HAP-1 (cell line): Measurements from ENCODE around the gene UBE4A.

Source experiments
- DNase-seq, 2 experiments: peaks; one replicate each; pipeline ENCODE4 v3.0.0-alpha.2; 2016 to 2020; ENCODE audit warnings: low spot score in 2 of 2
- H3K27me3 ChIP-seq: fragments of 250-450 bp; sonication (Bioruptor Pico); 2 replicates; pipeline ENCODE4 v1.5.1; 2020; ENCODE audit warnings: low read depth, mild to moderate bottlenecking, moderate library complexity
- H3K36me3 ChIP-seq: fragments of 250-450 bp; sonication (Bioruptor Pico); replicated peaks from 2 replicates; pipeline ENCODE4 v1.5.1; 2020; ENCODE audit warnings: mild to moderate bottlenecking
- H3K4me1 ChIP-seq: fragments of 250-450 bp; sonication (Bioruptor Pico); 2 replicates; pipeline ENCODE4 v1.5.1; 2020; ENCODE audit warnings: mild to moderate bottlenecking
- H3K4me3 ChIP-seq: fragments of 250-450 bp; sonication (Bioruptor Pico); 2 replicates; pipeline ENCODE4 v1.5.1; 2020; ENCODE audit warnings: mild to moderate bottlenecking, moderate library complexity
- H3K9me3 ChIP-seq: fragments of 250-450 bp; sonication (Bioruptor Pico); 2 replicates; pipeline ENCODE4 v1.5.1; 2020; ENCODE audit warnings: mild to moderate bottlenecking, moderate library complexity
- in situ Hi-C: fragments of 300-500 bp; cut with MboI; formaldehyde crosslinking; loops from 3 replicates; pipeline ENCODE4 v1.14.3; 2020; ENCODE audit warnings: low sequenced_read_pairs, inconsistent platforms, mixed read lengths

The UBE4A gene

GRCh38 chr11:118418766-118419165 lies 59.4 kb downstream of the UBE4A start:
- DNase-seq = no peak
- peaks cover 13% of the 10 kb centered on the region for H3K4me1 ChIP-seq
- no peak overlapping the region for H3K4me3 ChIP-seq
- in situ Hi-C loops = no loop called here
- no peaks in the 10 kb centered on the region; the same call in 1 of the 2 replicates for H3K9me3 ChIP-seq
- H3K27me3 ChIP-seq = no peaks in the 10 kb centered on the region
- H3K36me3 ChIP-seq = 0 out of 2 replicates have a peak, but pooled peaks cover 4% of the 10 kb centered on the region

GRCh38 chr11:118427707-118428106 lies 68.3 kb downstream of the UBE4A start:
- in situ Hi-C loops = no loop called here
- peaks cover 4% of the 10 kb centered on the region; the same call in 1 of the 2 replicates for H3K4me1 ChIP-seq

DNA sequence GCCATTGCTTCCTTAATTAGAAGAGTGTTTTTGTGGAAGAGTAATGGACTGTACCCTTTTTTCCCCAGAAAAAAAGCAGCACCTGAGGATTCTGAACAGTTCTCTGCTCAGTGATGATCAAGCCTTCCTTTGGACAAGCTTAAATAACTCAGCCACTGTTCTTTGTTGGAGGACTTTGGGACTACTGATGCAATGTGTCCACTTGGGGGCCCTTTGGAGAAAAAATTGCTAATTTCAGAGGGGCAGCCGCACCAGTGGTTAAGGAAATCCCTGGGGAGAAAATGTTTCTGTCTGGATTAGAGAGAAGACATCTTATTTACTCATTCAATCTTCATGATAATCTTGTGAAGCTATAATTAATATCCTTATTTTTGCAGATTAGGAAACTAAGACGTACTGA lies 71.6 kb downstream of the UBE4A start:
- in situ Hi-C loops = no loop called here
- no peaks in the 10 kb centered on the region for H3K9me3 ChIP-seq
- no peaks in the 10 kb centered on the region for H3K36me3 ChIP-seq
- no peak for DNase-seq
- H3K27me3 ChIP-seq = no peaks in the 10 kb centered on the region
- peaks cover 15% of the 10 kb centered on the region for H3K4me1 ChIP-seq
- H3K4me3 ChIP-seq = no peak overlapping the region

More at GRCh38 chr11:118427707-118428106, 68.3 kb downstream of the UBE4A start:
- DNase-seq = no peak
- Histone ChIP-seq H3K9me3 (no peaks in the 10 kb centered on the region), H3K36me3 (no peaks in the 10 kb centered on the region), H3K4me3 (no peak overlapping the region), H3K27me3 (no peaks in the 10 kb centered on the region)

DNA sequence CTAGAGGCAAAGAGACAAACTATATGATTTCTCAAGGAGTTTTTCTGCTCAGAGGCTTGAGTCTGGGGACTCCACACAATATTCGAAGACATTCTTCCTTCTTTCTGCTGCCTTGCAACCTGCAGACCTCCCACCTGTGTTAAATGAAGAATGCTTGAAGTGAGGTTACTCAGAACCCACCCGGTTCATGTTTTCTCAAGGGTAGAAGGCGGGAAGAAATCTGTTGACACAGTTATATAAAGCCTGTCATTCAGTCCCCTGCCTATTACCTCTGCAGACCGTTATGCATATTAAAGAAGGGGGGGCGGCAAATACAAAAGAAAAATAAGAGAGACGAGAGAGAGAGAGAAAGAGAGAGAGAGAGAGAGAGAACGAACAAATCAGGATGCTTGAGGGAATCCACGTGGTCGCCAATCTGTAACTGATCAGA lies 74.7 kb downstream of the UBE4A start:
- in situ Hi-C loops = no loop called here
- DNase-seq = peak; percentile 76 to 87
- peaks cover 19% of the 10 kb centered on the region for H3K4me1 ChIP-seq
- peak overlapping the region; percentile 80 for H3K4me3 ChIP-seq
- no peaks in the 10 kb centered on the region for H3K36me3 ChIP-seq
- no peaks in the 10 kb centered on the region for H3K9me3 ChIP-seq
- H3K27me3 ChIP-seq = no peaks in the 10 kb centered on the region

DNA sequence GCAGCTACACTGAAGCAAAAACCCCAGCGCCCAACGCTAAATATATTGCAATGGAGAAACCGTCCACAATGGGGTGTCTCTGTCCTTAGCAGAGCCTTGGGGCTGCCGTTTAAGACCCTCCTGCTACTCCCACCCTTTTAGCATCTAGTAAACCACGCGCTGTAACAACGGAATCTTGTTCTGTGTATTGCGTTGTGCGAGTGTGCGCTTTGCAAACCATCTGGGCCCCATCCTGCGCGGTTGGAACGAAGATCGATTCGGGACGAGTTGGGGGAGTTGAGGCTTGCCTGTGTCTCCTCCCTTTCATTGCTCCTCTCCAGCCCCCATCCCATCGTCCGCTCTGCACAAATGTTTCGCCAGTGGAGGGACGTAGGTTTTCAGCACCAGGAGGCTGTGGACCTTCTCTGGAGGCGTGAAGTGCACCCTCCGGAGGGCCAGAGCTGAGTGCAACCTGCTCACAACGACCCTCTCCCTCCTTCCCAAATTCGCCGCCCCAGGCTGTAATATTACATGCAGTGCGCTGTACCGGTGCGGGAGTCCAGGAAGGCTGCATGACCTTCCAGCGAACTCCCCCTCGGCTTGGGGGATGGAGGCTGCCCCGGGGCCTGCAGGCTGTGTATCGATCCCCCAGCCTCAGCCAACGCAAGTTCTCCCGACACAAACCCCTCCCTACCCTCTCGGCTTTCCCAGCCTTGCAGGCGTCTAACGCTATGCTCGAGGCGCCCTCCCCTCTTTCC lies 75.3 kb downstream of the UBE4A start:
- peak overlapping the region; percentile 80 for H3K4me3 ChIP-seq
- in situ Hi-C loops = no loop called here
- DNase-seq = peak in 1 of 2 experiments; percentile 31
- no peaks in the 10 kb centered on the region for H3K27me3 ChIP-seq
- peaks cover 5% of the 10 kb centered on the region for H3K36me3 ChIP-seq
- peaks cover 24% of the 10 kb centered on the region for H3K4me1 ChIP-seq
- no peaks in the 10 kb centered on the region for H3K9me3 ChIP-seq

DNA sequence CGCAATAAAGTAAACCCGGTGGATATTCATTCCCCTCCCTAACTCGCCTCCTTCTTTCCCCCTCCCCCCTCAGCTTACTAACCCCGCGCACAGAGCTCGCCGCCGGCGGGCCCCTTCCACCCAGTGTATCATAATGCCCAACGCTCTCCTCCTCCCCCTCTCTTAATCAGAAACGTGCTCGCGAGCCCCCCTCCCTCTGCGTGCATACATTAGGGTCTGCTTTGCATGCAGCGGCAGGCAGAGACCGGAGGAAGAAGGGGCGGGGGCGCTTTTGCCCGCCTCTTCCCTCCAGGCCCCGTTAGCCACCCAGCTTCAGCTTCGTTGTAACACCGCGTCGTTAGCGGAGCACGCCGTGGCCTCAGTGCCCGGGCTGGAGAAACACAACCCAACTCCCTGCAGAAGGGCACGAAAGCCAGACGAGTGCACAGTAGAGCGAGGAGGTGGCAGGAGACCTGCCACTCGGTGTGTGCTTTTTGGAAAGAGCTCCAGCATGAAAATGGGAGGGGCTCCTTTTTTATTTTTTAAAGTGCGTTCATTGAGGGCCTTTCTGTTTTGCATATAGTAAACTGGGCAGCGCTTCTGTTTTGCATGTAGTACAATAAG lies 76.0 kb downstream of the UBE4A start:
- Histone ChIP-seq H3K4me1 (peaks cover 27% of the 10 kb centered on the region), H3K4me3 (peak overlapping the region; percentile 80)

GRCh38 chr11:118435893-118436624 lies 76.7 kb downstream of the UBE4A start, which contains the start of gene KMT2A:
Gene KMT2A (plus strand): TSS chr11:118436492. CDS start chr11:118436513, 21 bp downstream.
- in situ Hi-C loops = no loop called here
- Histone ChIP-seq H3K9me3 (no peaks in the 10 kb centered on the region), H3K27me3 (no peaks in the 10 kb centered on the region), H3K4me1 (peaks cover 26% of the 10 kb centered on the region), H3K36me3 (peaks cover 9% of the 10 kb centered on the region), H3K4me3 (peak within 1 kb of the TSS; percentile 80)
- DNase-seq = peak; percentile 94 to 100

More for the DNA sequence above, 76.0 kb downstream of the UBE4A start:
- in situ Hi-C loops = no loop called here
- DNase-seq = peak; percentile 96 to 98
- Histone ChIP-seq H3K9me3 (no peaks in the 10 kb centered on the region), H3K36me3 (peaks cover 9% of the 10 kb centered on the region), H3K27me3 (no peaks in the 10 kb centered on the region)

DNA sequence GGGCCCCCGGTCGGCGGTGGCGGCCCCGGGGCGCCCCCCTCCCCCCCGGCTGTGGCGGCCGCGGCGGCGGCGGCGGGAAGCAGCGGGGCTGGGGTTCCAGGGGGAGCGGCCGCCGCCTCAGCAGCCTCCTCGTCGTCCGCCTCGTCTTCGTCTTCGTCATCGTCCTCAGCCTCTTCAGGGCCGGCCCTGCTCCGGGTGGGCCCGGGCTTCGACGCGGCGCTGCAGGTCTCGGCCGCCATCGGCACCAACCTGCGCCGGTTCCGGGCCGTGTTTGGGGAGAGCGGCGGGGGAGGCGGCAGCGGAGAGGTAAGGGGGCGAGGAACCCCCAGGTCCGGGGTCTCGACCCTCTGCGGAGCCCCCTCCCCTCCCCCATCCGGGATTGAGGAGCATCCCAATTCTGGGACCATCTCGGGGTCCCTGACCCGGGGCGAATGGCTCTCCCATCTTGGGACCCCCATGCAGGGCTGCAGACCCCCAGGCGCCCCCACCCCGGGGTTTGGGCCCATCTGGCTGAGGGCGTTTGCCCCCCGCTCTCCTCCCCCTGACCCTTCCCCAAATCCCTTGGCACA lies 77.3 kb downstream of the UBE4A start:
- Histone ChIP-seq H3K36me3 (peaks cover 9% of the 10 kb centered on the region), H3K4me1 (peaks cover 29% of the 10 kb centered on the region), H3K27me3 (no peaks in the 10 kb centered on the region), H3K4me3 (peak overlapping the region; percentile 80), H3K9me3 (no peaks in the 10 kb centered on the region)
- in situ Hi-C loops = no loop called here
- peak in 1 of 2 experiments; percentile 45 for DNase-seq

GRCh38 chr11:118437208-118438125 lies 78.1 kb downstream of the UBE4A start:
- H3K9me3 ChIP-seq = no peaks in the 10 kb centered on the region
- in situ Hi-C loops = no loop called here
- DNase-seq = peak; percentile 62 to 68

DNA sequence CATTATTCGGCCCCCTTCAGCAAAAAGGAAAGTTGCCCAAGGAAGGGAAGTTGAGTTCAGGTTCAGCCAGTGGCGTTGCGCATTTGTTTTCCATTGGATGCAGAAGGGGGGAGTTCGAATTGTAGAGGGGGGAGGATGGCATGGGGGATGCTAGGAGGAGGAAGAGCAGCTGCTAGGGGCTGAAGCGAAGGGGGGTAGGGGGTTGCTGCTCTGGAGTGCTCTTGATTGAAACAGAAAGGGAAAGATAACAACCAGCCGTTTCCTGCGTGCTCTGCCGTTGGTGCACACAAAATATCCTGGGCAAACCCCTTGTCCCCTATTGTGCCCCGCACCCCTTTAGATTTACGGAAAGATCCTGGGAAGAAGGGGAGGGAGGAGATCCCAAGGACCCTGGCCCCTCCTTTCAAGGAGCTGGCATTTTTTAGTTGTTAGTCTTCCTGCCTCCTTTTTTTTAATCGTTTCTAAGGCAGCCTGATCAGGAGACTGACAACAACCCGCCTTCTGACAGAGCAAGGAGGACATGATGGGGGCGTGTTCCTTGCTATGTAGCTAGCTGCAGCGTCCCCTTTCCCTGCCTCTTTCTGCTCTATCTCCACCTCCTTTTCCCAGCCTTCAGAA lies 79.0 kb downstream of the UBE4A start:
- Histone ChIP-seq H3K4me3 (peak overlapping the region; percentile 80), H3K36me3 (peaks cover 9% of the 10 kb centered on the region), H3K27me3 (no peaks in the 10 kb centered on the region), H3K9me3 (no peaks in the 10 kb centered on the region), H3K4me1 (peaks cover 32% of the 10 kb centered on the region)
- in situ Hi-C loops = no loop called here
- DNase-seq = peak; percentile 49 to 72

More at GRCh38 chr11:118437208-118438125, 78.1 kb downstream of the UBE4A start:
- Histone ChIP-seq H3K27me3 (no peaks in the 10 kb centered on the region), H3K4me3 (peak overlapping the region; percentile 80), H3K36me3 (peaks cover 9% of the 10 kb centered on the region), H3K4me1 (peaks cover 32% of the 10 kb centered on the region)

GRCh38 chr11:118439646-118440045 lies 80.2 kb downstream of the UBE4A start:
- peaks cover 24% of the 10 kb centered on the region for H3K4me1 ChIP-seq
- no peaks in the 10 kb centered on the region for H3K9me3 ChIP-seq
- no peak overlapping the region for H3K4me3 ChIP-seq
- no peak for DNase-seq
- H3K27me3 ChIP-seq = no peaks in the 10 kb centered on the region
- peaks cover 13% of the 10 kb centered on the region for H3K36me3 ChIP-seq
- in situ Hi-C loops = no loop called here

- in situ Hi-C loops = no loop called here
Observed at GRCh38 chr11:118441770-118442275, 82.4 kb downstream of the UBE4A start.

More at GRCh38 chr11:118441770-118442275, 82.4 kb downstream of the UBE4A start:
- no peaks in the 10 kb centered on the region for H3K9me3 ChIP-seq
- DNase-seq = no peak
- H3K4me1 ChIP-seq = peaks cover 21% of the 10 kb centered on the region
- H3K36me3 ChIP-seq = peaks cover 17% of the 10 kb centered on the region
- no peaks in the 10 kb centered on the region for H3K27me3 ChIP-seq
- H3K4me3 ChIP-seq = no peak overlapping the region
